NT2/D1 (cell line): ENCODE data around the gene KCNN2.
A peak's percentile ranks its signal among the peaks of the same experiment; 100 is the strongest.

Experiments used
- DNase-seq: peaks from one replicate; pipeline ENCODE4 v3.0.0-alpha.2; 2011; ENCODE audit warnings: low read depth, low spot score
- H3K27me3 ChIP-seq: 2 replicates; pipeline ENCODE4 v1.6.0; 2011; ENCODE audit warnings: mild to moderate bottlenecking; ENCODE audit not compliant: insufficient read length, insufficient read depth
- H3K36me3 ChIP-seq: 2 replicates; pipeline ENCODE4 v1.6.1; 2011; ENCODE audit warnings: mild to moderate bottlenecking, low read length, mixed read lengths; ENCODE audit not compliant: insufficient read depth, insufficient read length
- H3K4me1 ChIP-seq: 2 replicates; pipeline ENCODE4 v1.5.1; 2011; ENCODE audit not compliant: insufficient read depth, insufficient read length
- H3K4me3 ChIP-seq: 2 replicates; pipeline ENCODE4 v1.5.1; 2011; ENCODE audit warnings: low read depth; ENCODE audit not compliant: insufficient read length
- H3K9ac ChIP-seq: 2 replicates; pipeline ENCODE4 v1.6.0; 2011; ENCODE audit warnings: low read depth; ENCODE audit not compliant: insufficient read length
- H3K9me3 ChIP-seq: 2 replicates; pipeline ENCODE4 v1.5.1; 2011; ENCODE audit warnings: mild to moderate bottlenecking, low read length; ENCODE audit not compliant: insufficient read depth
- SUZ12 ChIP-seq: IDR thresholded peaks from 2 replicates; pipeline ENCODE4 v1.6.1; 2011; ENCODE audit not compliant: insufficient read length, insufficient read depth; ENCODE audit errors: extremely low read depth
- YY1 ChIP-seq: IDR thresholded peaks from 2 replicates; pipeline ENCODE4 v1.6.1; 2011; ENCODE audit not compliant: insufficient read length, insufficient read depth
- ZNF274 ChIP-seq: IDR thresholded peaks from 2 replicates; pipeline ENCODE4 v1.6.1; 2011; ENCODE audit warnings: mild to moderate bottlenecking, low read depth, low read length

KCNN2 gene

GRCh38 chr5:114524221-114524620 is 162.4 kb downstream of the KCNN2 start:
- DNase-seq: no peak
- Histone ChIP-seq H3K36me3 (no peaks in the 10 kb centered on the region), H3K4me1 (no peaks in the 10 kb centered on the region), H3K27me3 (no peaks in the 10 kb centered on the region), H3K9me3 (no peaks in the 10 kb centered on the region), H3K4me3 (no peak overlapping the region), H3K9ac (no peak overlapping the region)
- TF ChIP-seq SUZ12: no peak
- TF ChIP-seq ZNF274: no peak
- no peak for TF ChIP-seq YY1

GRCh38 chr5:114544561-114544960 is 182.7 kb downstream of the KCNN2 start:
- Histone ChIP-seq H3K9me3 (no peaks in the 10 kb centered on the region), H3K27me3 (no peaks in the 10 kb centered on the region), H3K4me3 (no peak overlapping the region), H3K9ac (no peak overlapping the region), H3K36me3 (no peaks in the 10 kb centered on the region), H3K4me1 (no peaks in the 10 kb centered on the region)
- peak; percentile 27 for DNase-seq
- TF ChIP-seq ZNF274 (no peak), YY1 (no peak), SUZ12 (no peak)
